Measurements from ENCODE around the gene PANK1. TPM values are rescaled to one million over a fixed set of nuclear protein-coding genes. Genes with fewer than 3 reads are reported as not detected.

The PANK1 gene
- total and polyA plus RNA-seq, 8 donors, result 9.4 to 21.1 (median 17.5) TPM

GRCh38 chr10:89664203-89664602 is 19.2 kb upstream of the PANK1 start:
- no peak overlapping the region for H3K27ac ChIP-seq
- H3K4me1 ChIP-seq, result no peaks in the 10 kb centered on the region
- TF ChIP-seq CTCF (IDR thresholded peaks at IDR 0.05), result no peak
- no peaks in the 10 kb centered on the region for H3K27me3 ChIP-seq
- H3K4me3 ChIP-seq, result no peak overlapping the region
- DNase-seq (no peak), ATAC-seq (no peak)
- intact Hi-C loops (cut with DNase I), result no loop called here
- H3K36me3 ChIP-seq, result no peaks in the 10 kb centered on the region
- no peaks in the 10 kb centered on the region for H3K9me3 ChIP-seq

- intact Hi-C loops (cut with DNase I), result no loop called here
- no peak for TF ChIP-seq CTCF (IDR thresholded peaks at IDR 0.05)
- no peaks in the 10 kb centered on the region for H3K4me1 ChIP-seq
Measured at GRCh38 chr10:89663144-89663543, 18.1 kb upstream of the PANK1 start.

GRCh38 chr10:89662596-89662995 is 17.6 kb upstream of the PANK1 start:
- Histone ChIP-seq H3K4me1 (no peaks in the 10 kb centered on the region), H3K27me3 (no peaks in the 10 kb centered on the region), H3K27ac (no peak overlapping the region), H3K36me3 (no peaks in the 10 kb centered on the region), H3K4me3 (no peak overlapping the region), H3K9me3 (no peaks in the 10 kb centered on the region)
- TF ChIP-seq CTCF (IDR thresholded peaks at IDR 0.05), result no peak
- intact Hi-C loops (cut with DNase I), result no loop called here
- no peak for DNase-seq
- no peak for ATAC-seq

More at GRCh38 chr10:89663144-89663543, 18.1 kb upstream of the PANK1 start:
- no peak overlapping the region for H3K4me3 ChIP-seq
- H3K27ac ChIP-seq, result no peak overlapping the region
- H3K27me3 ChIP-seq, result no peaks in the 10 kb centered on the region
- H3K36me3 ChIP-seq, result no peaks in the 10 kb centered on the region
- H3K9me3 ChIP-seq, result no peaks in the 10 kb centered on the region
- DNase-seq (no peak), ATAC-seq (no peak)

- ATAC-seq, result no peak
Measured at GRCh38 chr10:89659143-89660131, 14.4 kb upstream of the PANK1 start.

More at GRCh38 chr10:89659143-89660131, 14.4 kb upstream of the PANK1 start:
- TF ChIP-seq CTCF (IDR thresholded peaks at IDR 0.05), result no peak
- H3K9me3 ChIP-seq, result no peaks in the 10 kb centered on the region
- no peaks in the 10 kb centered on the region for H3K4me1 ChIP-seq
- H3K36me3 ChIP-seq, result no peaks in the 10 kb centered on the region
- no peak for DNase-seq
- H3K27me3 ChIP-seq, result no peaks in the 10 kb centered on the region
- intact Hi-C loops (cut with DNase I), result no loop called here
- no peak overlapping the region for H3K27ac ChIP-seq
- H3K4me3 ChIP-seq, result no peak overlapping the region
